NT2/D1 (cell line): ENCODE data around the gene TELO2.

Source experiments
- DNase-seq: peaks from one replicate; pipeline ENCODE4 v3.0.0-alpha.2; 2011; ENCODE audit warnings: low read depth, low spot score
- H3K27me3 ChIP-seq: 2 replicates; pipeline ENCODE4 v1.6.0; 2011; ENCODE audit warnings: mild to moderate bottlenecking; ENCODE audit not compliant: insufficient read length, insufficient read depth
- H3K36me3 ChIP-seq: 2 replicates; pipeline ENCODE4 v1.6.1; 2011; ENCODE audit warnings: mild to moderate bottlenecking, low read length, mixed read lengths; ENCODE audit not compliant: insufficient read depth, insufficient read length
- H3K4me1 ChIP-seq: 2 replicates; pipeline ENCODE4 v1.5.1; 2011; ENCODE audit not compliant: insufficient read depth, insufficient read length
- H3K4me3 ChIP-seq: 2 replicates; pipeline ENCODE4 v1.5.1; 2011; ENCODE audit warnings: low read depth; ENCODE audit not compliant: insufficient read length
- H3K9ac ChIP-seq: 2 replicates; pipeline ENCODE4 v1.6.0; 2011; ENCODE audit warnings: low read depth; ENCODE audit not compliant: insufficient read length
- H3K9me3 ChIP-seq: 2 replicates; pipeline ENCODE4 v1.5.1; 2011; ENCODE audit warnings: mild to moderate bottlenecking, low read length; ENCODE audit not compliant: insufficient read depth
- SUZ12 ChIP-seq: IDR thresholded peaks from 2 replicates; pipeline ENCODE4 v1.6.1; 2011; ENCODE audit not compliant: insufficient read length, insufficient read depth; ENCODE audit errors: extremely low read depth
- YY1 ChIP-seq: IDR thresholded peaks from 2 replicates; pipeline ENCODE4 v1.6.1; 2011; ENCODE audit not compliant: insufficient read length, insufficient read depth
- ZNF274 ChIP-seq: IDR thresholded peaks from 2 replicates; pipeline ENCODE4 v1.6.1; 2011; ENCODE audit warnings: mild to moderate bottlenecking, low read depth, low read length

The TELO2 gene

GRCh38 chr16:1447965-1448364 lies 45.2 kb upstream of the TELO2 start:
- H3K4me3 ChIP-seq, result no peak overlapping the region
- DNase-seq, result no peak
- H3K27me3 ChIP-seq, result no peaks in the 10 kb centered on the region
- H3K36me3 ChIP-seq, result peaks cover 75% of the 10 kb centered on the region
- no peak overlapping the region for H3K9ac ChIP-seq
- H3K9me3 ChIP-seq, result no peaks in the 10 kb centered on the region
- H3K4me1 ChIP-seq, result no peaks in the 10 kb centered on the region
- no peak for TF ChIP-seq YY1
- no peak for TF ChIP-seq ZNF274
- TF ChIP-seq SUZ12, result no peak

- no peak for TF ChIP-seq SUZ12
- no peak for TF ChIP-seq ZNF274
- no peak for TF ChIP-seq YY1
- Histone ChIP-seq H3K36me3 (peaks cover 80% of the 10 kb centered on the region), H3K9me3 (no peaks in the 10 kb centered on the region), H3K27me3 (no peaks in the 10 kb centered on the region), H3K4me3 (no peak overlapping the region), H3K4me1 (no peaks in the 10 kb centered on the region), H3K9ac (no peak overlapping the region)
- no peak for DNase-seq
These were observed 44.5 kb upstream of the TELO2 start for GRCh38 chr16:1448536-1449116.

GRCh38 chr16:1449201-1449788 lies 43.9 kb upstream of the TELO2 start:
- Histone ChIP-seq H3K27me3 (no peaks in the 10 kb centered on the region), H3K4me3 (no peak overlapping the region), H3K4me1 (no peaks in the 10 kb centered on the region), H3K36me3 (peaks cover 87% of the 10 kb centered on the region), H3K9ac (no peak overlapping the region), H3K9me3 (no peaks in the 10 kb centered on the region)
- DNase-seq, result no peak
- TF ChIP-seq YY1 (no peak), ZNF274 (no peak), SUZ12 (no peak)

GRCh38 chr16:1450218-1450617 lies 42.9 kb upstream of the TELO2 start:
- Histone ChIP-seq H3K4me1 (no peaks in the 10 kb centered on the region), H3K27me3 (no peaks in the 10 kb centered on the region), H3K36me3 (peaks cover 96% of the 10 kb centered on the region), H3K9me3 (no peaks in the 10 kb centered on the region), H3K4me3 (no peak overlapping the region), H3K9ac (no peak overlapping the region)
- TF ChIP-seq SUZ12 (no peak), YY1 (no peak), ZNF274 (no peak)
- DNase-seq, result no peak

GRCh38 chr16:1450841-1451240 lies 42.3 kb upstream of the TELO2 start:
- Histone ChIP-seq H3K9me3 (no peaks in the 10 kb centered on the region), H3K36me3 (peaks cover 96% of the 10 kb centered on the region), H3K4me3 (no peak overlapping the region), H3K4me1 (no peaks in the 10 kb centered on the region), H3K27me3 (no peaks in the 10 kb centered on the region), H3K9ac (peak overlapping the region; percentile 1)
- no peak for TF ChIP-seq SUZ12
- TF ChIP-seq YY1, result no peak
- TF ChIP-seq ZNF274, result no peak
- no peak for DNase-seq

GRCh38 chr16:1451702-1452392 lies 41.3 kb upstream of the TELO2 start:
- TF ChIP-seq ZNF274 (no peak), SUZ12 (no peak)
- H3K4me1 ChIP-seq, result no peaks in the 10 kb centered on the region
- H3K27me3 ChIP-seq, result no peaks in the 10 kb centered on the region
- no peak for DNase-seq
- no peak overlapping the region for H3K9ac ChIP-seq
- no peak overlapping the region for H3K4me3 ChIP-seq
- no peaks in the 10 kb centered on the region for H3K9me3 ChIP-seq
- peaks cover 90% of the 10 kb centered on the region for H3K36me3 ChIP-seq

- Histone ChIP-seq H3K27me3 (no peaks in the 10 kb centered on the region), H3K4me3 (no peak overlapping the region), H3K4me1 (no peaks in the 10 kb centered on the region), H3K9ac (no peak overlapping the region), H3K9me3 (no peaks in the 10 kb centered on the region), H3K36me3 (peaks cover 86% of the 10 kb centered on the region)
- no peak for DNase-seq
- TF ChIP-seq SUZ12, result no peak
- TF ChIP-seq ZNF274, result no peak
- no peak for TF ChIP-seq YY1
These were observed 40.6 kb upstream of the TELO2 start for GRCh38 chr16:1452530-1452929.

- H3K9me3 ChIP-seq, result no peaks in the 10 kb centered on the region
- no peak for TF ChIP-seq YY1
- no peak for TF ChIP-seq SUZ12
- TF ChIP-seq ZNF274, result no peak
- DNase-seq, result no peak
- no peak overlapping the region for H3K4me3 ChIP-seq
- H3K36me3 ChIP-seq, result peaks cover 86% of the 10 kb centered on the region
- H3K27me3 ChIP-seq, result no peaks in the 10 kb centered on the region
- no peaks in the 10 kb centered on the region for H3K4me1 ChIP-seq
- no peak overlapping the region for H3K9ac ChIP-seq
These were observed 39.8 kb upstream of the TELO2 start for GRCh38 chr16:1453316-1453715.
